ENCODE measurements around the gene ADM5.

The ADM5 gene

DNA sequence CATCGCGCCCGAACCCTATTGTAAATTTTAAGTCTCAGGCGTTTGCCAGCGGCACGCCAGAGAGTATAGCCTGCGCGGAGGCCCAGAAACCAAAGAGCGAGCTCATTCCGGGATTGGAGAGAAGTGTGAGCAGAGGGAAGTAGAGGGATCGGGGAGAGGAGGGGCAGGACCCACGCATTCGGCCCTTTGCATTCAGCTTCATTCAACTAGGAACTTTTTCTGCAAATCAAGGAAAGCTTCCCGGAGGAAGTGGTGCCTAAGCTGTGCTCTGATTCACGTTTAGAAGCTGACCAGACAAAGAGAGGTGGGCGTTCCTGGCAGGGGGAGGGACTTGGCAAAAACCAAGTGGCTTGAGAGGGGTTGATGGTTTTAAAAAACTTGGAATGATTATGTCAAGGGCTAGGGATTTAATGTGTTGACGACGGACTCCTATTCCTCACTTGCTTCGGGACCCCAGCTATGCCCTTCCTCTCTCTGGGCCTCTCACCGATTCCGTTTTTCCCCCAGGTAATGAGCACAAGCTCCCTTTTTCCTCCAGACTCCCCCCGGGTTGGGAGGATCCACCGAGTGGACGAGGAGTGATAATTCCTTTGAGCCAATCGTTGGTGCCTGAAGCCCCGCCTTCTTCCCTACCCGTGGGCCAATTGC, 13.1 kb upstream of the ADM5 start:
- Histone ChIP-seq H3K27ac (ENCODE audit: low read depth, low read length, severe bottlenecking) (peak overlapping the region; percentile 97), H3K9me3 (ENCODE audit: control insufficient read depth, low read length) (no peaks in the 10 kb centered on the region), H3K4me3 (ENCODE audit: extremely low read depth, insufficient read depth, low read length, poor library complexity, severe bottlenecking) (peak overlapping the region; percentile 94), H3K36me3 (ENCODE audit: control insufficient read depth, insufficient read depth, low read length) (peaks cover 26% of the 10 kb centered on the region), H3K4me1 (ENCODE audit: control insufficient read depth, insufficient read depth, low read length, poor library complexity, severe bottlenecking) (peaks cover 15% of the 10 kb centered on the region)
- 0% methylated on average over 17 to 22 of the region's 27 CpGs for WGBS, 2 experiments (ENCODE audit: insufficient coverage in 2 of 2)

DNA sequence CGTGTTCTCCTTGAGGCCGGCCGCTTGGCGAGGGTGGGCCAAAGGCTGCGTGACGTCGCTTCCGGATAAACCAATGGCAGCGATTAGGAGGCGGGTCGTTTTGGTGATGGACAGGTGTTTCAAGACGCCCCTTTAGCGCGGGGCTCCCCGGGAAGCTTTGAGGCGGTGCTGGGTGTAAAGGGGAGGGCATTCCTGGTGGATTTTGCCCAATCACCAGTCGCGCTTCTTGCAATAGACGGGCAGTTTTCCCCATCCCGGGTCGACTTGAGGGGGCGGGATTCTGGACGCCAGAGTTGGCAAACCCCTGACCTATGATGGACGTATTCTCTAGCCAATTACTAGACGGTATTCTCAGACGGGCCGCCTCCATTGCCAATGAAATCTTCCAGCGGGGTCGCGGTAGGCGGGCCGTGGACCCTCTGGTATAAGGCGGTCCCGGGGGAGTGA, 12.6 kb upstream of the ADM5 start:
- no peaks in the 10 kb centered on the region for H3K9me3 ChIP-seq (ENCODE audit: control insufficient read depth, low read length)
- peak overlapping the region; percentile 94 for H3K4me3 ChIP-seq (ENCODE audit: extremely low read depth, insufficient read depth, low read length, poor library complexity, severe bottlenecking)
- H3K4me1 ChIP-seq (ENCODE audit: control insufficient read depth, insufficient read depth, low read length, poor library complexity, severe bottlenecking) = peaks cover 15% of the 10 kb centered on the region
- H3K36me3 ChIP-seq (ENCODE audit: control insufficient read depth, insufficient read depth, low read length) = peaks cover 28% of the 10 kb centered on the region
- peak overlapping the region; percentile 97 for H3K27ac ChIP-seq (ENCODE audit: low read depth, low read length, severe bottlenecking)
- 0% methylated on average over 24 to 33 of the region's 34 CpGs for WGBS, 2 experiments (ENCODE audit: insufficient coverage in 2 of 2)

DNA sequence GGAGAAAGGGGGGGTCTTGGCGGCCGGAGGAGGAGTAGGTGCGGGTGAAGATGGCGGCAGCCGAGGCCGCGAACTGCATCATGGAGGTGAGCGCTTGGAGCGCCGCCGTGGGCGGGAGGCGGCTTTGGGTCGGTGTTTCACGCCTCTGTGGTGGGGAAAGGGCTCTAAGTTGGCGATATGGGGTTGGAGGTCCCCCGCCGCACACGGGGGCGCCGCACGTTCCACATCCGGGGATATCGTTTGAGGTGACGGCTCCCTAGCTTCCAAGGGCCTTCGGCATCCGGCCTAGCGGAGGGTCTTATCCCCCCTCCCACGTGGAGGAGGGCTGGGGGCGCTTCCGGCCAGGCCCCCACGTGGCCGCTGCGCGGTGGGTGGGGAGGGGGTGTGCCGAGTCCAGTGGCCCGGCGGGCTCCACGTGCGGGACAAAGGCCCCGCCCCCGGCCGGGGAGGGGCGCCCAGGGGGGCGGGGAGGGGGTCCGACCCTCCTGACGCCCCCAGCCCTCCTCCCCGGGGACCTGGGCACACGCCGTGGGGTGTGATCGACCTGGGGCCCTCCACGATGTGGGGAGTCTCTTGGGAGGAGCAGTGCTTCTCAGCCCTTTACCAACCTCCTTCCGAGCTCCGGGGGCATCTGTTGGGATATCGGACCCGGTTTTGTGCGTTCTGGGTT, 12.0 kb upstream of the ADM5 start, which contains the start of gene PRMT1:
PRMT1 (plus strand) TSS at position 41 of the 670 bp plus-strand sequence; CDS start at position 51, 10 bp downstream.
- H3K36me3 ChIP-seq (ENCODE audit: control insufficient read depth, insufficient read depth, low read length) = peaks cover 33% of the 10 kb centered on the region
- H3K4me3 ChIP-seq (ENCODE audit: extremely low read depth, insufficient read depth, low read length, poor library complexity, severe bottlenecking) = peak within 1 kb of the TSS; percentile 94
- H3K4me1 ChIP-seq (ENCODE audit: control insufficient read depth, insufficient read depth, low read length, poor library complexity, severe bottlenecking) = peaks cover 15% of the 10 kb centered on the region
- H3K27ac ChIP-seq (ENCODE audit: low read depth, low read length, severe bottlenecking) = peak within 1 kb of the TSS; percentile 97
- 0% methylated on average over 7 to 21 of the region's 57 CpGs for WGBS, 2 experiments (ENCODE audit: insufficient coverage in 2 of 2)
- no peaks in the 10 kb centered on the region for H3K9me3 ChIP-seq (ENCODE audit: control insufficient read depth, low read length)

DNA sequence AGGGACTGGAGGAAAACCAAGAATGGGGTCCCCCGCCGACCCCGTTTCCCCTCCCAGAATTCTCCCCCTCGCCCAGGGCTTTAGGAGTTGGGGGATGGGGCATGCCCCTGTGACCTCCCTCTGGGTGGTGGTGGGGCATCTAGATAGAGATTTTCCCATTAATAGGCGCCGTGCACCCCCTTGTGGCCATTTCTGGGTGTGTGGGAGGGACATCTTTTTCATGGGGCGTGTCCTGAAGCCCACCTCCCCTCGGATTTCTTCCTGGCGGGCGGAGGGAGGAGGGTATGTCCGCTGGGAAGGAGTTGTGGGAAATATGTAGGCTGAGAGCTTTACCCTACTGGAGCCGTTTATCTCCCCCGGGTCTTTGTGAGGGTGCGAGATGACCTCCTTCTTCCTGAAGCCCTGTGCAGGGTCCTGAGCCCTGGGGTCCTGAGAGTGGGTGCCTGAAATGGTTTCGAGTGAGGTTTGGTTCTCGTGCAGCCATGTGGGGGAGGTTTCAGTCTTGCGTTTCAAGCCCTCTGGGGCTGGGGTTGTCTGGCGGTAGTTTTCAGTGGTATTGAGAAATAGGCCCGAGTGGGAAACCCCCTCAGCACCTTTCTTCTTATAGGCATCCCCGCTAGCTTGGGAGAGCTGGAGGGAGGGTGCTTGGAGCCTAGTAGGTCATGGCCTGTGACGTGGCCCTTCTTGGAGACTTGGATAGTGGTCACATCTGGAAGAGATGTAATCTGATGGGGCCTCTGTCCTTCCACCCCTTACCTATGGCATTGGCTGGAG, 11.3 kb upstream of the ADM5 start:
- Histone ChIP-seq H3K4me3 (ENCODE audit: extremely low read depth, insufficient read depth, low read length, poor library complexity, severe bottlenecking) (peak overlapping the region; percentile 94), H3K4me1 (ENCODE audit: control insufficient read depth, insufficient read depth, low read length, poor library complexity, severe bottlenecking) (peaks cover 15% of the 10 kb centered on the region), H3K36me3 (ENCODE audit: control insufficient read depth, insufficient read depth, low read length) (peaks cover 34% of the 10 kb centered on the region), H3K27ac (ENCODE audit: low read depth, low read length, severe bottlenecking) (peak overlapping the region; percentile 95), H3K9me3 (ENCODE audit: control insufficient read depth, low read length) (no peaks in the 10 kb centered on the region)
- 8 to 11% methylated on average over 13 of the region's 21 CpGs for WGBS, 2 experiments (ENCODE audit: insufficient coverage in 2 of 2)

DNA sequence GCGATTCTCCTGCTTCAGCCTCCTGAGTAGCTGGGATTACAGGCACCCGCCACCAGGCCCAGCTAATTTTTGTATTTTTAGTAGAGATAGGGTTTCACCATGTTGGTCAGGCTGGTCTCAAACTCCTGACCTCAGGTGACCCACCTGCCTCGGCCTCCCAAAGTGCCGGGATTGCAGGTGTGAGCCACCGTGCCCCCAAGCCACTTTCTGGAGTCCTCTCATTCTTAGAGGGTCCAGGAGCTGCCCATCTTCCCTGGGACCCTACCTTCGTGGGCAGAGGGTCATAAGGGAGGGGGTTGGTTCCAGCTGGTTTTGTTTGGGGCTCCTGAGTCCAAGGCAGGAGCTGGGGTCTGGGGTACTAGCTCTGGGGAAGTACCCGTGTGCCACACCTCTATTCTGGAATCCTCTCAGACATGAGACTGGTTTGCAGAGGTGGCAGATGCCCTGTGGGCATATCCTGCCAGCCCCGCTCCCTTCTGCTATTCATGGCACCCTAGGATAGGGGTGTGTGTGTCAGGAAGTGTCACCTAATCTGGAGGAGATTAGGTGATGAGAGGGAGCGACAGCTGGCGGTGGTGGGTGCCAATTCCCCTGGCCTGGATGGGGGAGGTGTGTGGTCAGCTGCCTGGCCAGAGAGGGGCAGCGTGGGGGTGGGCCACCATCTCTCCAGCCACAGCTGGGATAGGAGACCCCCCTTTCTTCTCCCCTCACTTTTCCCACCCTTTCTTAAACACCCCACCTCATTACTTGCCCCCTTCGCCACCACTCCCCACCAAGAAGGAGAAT, 10.2 kb upstream of the ADM5 start:
- no peak overlapping the region for H3K27ac ChIP-seq (ENCODE audit: low read depth, low read length, severe bottlenecking)
- H3K4me1 ChIP-seq (ENCODE audit: control insufficient read depth, insufficient read depth, low read length, poor library complexity, severe bottlenecking) = peaks cover 15% of the 10 kb centered on the region
- peaks cover 34% of the 10 kb centered on the region for H3K36me3 ChIP-seq (ENCODE audit: control insufficient read depth, insufficient read depth, low read length)
- peak overlapping the region; percentile 14 for H3K4me3 ChIP-seq (ENCODE audit: extremely low read depth, insufficient read depth, low read length, poor library complexity, severe bottlenecking)
- H3K9me3 ChIP-seq (ENCODE audit: control insufficient read depth, low read length) = no peaks in the 10 kb centered on the region
- 78% methylated on average over 4 to 8 of the region's 12 CpGs for WGBS, 2 experiments (ENCODE audit: insufficient coverage in 2 of 2)

DNA sequence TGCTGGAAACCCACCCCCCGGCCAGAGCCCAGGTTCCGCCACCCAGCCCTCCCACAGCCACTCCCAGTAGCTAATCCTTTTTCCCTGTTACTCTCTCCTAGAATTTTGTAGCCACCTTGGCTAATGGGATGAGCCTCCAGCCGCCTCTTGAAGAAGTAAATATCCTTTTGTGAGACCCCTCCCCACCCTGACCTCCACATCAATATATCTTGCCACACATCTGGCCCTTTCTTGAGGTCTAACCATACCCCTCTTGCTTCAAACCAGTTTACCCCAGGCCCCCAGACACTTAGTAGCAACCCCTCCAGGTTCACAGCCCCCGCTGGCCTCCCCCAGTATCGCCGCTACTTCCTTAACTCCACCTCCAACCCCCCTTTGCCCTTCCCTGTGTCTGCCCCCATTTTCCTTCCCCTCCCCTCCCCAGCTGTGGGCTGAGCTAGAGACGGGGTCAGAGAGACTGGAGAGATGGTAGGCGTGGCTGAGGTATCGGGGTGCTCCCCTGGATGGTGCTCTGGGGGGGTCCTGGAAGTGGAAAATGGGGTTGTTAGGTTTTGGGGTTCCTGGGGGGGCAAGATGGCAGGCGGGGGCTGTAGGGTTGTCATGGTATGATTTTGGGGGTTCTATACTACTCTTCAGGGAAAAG, 9.5 kb upstream of the ADM5 start:
- H3K9me3 ChIP-seq (ENCODE audit: control insufficient read depth, low read length) = no peaks in the 10 kb centered on the region
- peak overlapping the region; percentile 14 for H3K4me3 ChIP-seq (ENCODE audit: extremely low read depth, insufficient read depth, low read length, poor library complexity, severe bottlenecking)
- peaks cover 15% of the 10 kb centered on the region for H3K4me1 ChIP-seq (ENCODE audit: control insufficient read depth, insufficient read depth, low read length, poor library complexity, severe bottlenecking)
- H3K36me3 ChIP-seq (ENCODE audit: control insufficient read depth, insufficient read depth, low read length) = peaks cover 41% of the 10 kb centered on the region
- WGBS, 2 experiments (ENCODE audit: insufficient coverage in 2 of 2) = 61 to 71% methylated on average over 4 to 5 of the region's 10 CpGs
- H3K27ac ChIP-seq (ENCODE audit: low read depth, low read length, severe bottlenecking) = peak overlapping the region; percentile 78

DNA sequence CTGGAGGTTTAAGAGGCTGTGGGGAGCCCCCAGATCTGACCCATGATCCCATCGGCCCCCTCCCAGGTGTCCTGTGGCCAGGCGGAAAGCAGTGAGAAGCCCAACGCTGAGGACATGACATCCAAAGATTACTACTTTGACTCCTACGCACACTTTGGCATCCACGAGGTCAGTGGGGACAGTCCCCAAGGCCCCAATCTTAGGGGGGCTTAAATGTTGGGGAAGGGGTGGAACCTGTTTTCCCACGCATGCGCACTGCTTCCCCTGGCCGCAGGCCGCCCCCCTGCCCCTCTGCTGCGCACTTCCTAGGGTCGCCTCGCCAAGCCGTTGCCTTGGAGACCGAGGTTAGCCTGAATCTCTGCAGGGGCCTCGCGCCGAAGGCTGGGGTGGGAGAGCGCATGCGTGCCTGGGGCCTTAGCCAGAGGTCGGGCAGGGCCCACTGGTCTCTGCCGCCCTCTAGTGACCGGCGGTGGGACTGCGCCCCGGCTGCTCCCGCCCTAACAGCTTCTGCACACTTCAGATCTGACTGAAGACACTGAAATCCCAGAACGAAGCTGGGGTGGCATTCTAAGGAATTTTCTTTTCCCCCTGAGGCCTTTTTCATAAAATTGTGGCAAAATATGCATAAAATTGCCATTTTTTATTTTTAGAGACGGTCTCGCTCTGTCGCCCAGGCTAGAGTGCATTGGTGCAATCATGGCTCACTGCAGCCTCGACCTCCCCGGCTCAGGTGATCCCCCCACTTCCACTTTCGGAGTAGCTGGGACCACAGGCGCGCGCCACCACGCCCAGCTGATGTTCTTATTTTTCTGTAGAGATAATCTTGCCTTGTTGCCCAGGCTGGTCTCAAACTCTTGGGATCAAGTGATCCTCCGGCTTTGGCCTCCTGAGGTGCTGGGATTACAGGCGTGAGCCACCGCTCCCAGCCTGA, 8.7 kb upstream of the ADM5 start:
- no peaks in the 10 kb centered on the region for H3K9me3 ChIP-seq (ENCODE audit: control insufficient read depth, low read length)
- H3K4me3 ChIP-seq (ENCODE audit: extremely low read depth, insufficient read depth, low read length, poor library complexity, severe bottlenecking) = peak overlapping the region; percentile 14
- H3K36me3 ChIP-seq (ENCODE audit: control insufficient read depth, insufficient read depth, low read length) = peaks cover 49% of the 10 kb centered on the region
- 36 to 39% methylated on average over 34 to 37 of the region's 40 CpGs for WGBS, 2 experiments (ENCODE audit: insufficient coverage in 2 of 2)
- H3K4me1 ChIP-seq (ENCODE audit: control insufficient read depth, insufficient read depth, low read length, poor library complexity, severe bottlenecking) = peaks cover 15% of the 10 kb centered on the region
- H3K27ac ChIP-seq (ENCODE audit: low read depth, low read length, severe bottlenecking) = peak overlapping the region; percentile 78

DNA sequence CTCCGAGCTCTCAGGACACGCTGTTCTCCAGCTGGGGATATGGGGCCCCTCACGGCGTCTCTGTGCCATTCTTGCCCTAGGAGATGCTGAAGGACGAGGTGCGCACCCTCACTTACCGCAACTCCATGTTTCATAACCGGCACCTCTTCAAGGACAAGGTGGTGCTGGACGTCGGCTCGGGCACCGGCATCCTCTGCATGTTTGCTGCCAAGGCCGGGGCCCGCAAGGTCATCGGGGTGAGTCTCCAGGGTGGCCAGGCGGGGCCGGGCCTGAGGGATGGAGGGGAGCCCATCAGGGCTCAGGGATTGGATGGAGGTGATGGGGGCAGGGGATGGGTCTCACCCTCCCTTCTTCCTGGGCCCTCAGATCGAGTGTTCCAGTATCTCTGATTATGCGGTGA, 7.6 kb upstream of the ADM5 start:
- no peaks in the 10 kb centered on the region for H3K9me3 ChIP-seq (ENCODE audit: control insufficient read depth, low read length)
- H3K36me3 ChIP-seq (ENCODE audit: control insufficient read depth, insufficient read depth, low read length) = peaks cover 57% of the 10 kb centered on the region
- 97 to 98% methylated on average over 17 to 19 of the region's 19 CpGs for WGBS, 2 experiments (ENCODE audit: insufficient coverage in 2 of 2)
- H3K27ac ChIP-seq (ENCODE audit: low read depth, low read length, severe bottlenecking) = no peak overlapping the region
- H3K4me3 ChIP-seq (ENCODE audit: extremely low read depth, insufficient read depth, low read length, poor library complexity, severe bottlenecking) = no peak overlapping the region
- peaks cover 15% of the 10 kb centered on the region for H3K4me1 ChIP-seq (ENCODE audit: control insufficient read depth, insufficient read depth, low read length, poor library complexity, severe bottlenecking)

DNA sequence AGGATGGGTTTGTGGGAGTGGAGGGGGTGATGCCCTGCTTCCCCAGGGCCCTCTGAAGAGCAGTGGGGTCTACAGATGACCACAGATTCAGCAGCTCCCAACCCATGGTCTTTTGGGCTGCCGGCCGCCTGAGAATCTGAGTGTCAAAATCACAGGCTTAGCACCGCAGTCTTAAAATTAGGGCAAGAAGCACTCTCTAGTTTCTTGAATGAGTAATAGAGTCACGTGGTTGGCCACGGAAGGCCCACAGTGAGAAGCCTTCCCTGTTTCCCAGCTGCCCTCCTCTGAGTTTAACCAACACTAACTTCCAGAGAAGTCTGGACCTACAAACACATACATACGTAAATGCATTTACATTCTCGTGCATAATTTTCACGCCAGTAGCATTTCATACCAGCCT, 7.1 kb upstream of the ADM5 start:
- Histone ChIP-seq H3K36me3 (ENCODE audit: control insufficient read depth, insufficient read depth, low read length) (peaks cover 61% of the 10 kb centered on the region), H3K9me3 (ENCODE audit: control insufficient read depth, low read length) (no peaks in the 10 kb centered on the region), H3K4me1 (ENCODE audit: control insufficient read depth, insufficient read depth, low read length, poor library complexity, severe bottlenecking) (peaks cover 15% of the 10 kb centered on the region), H3K27ac (ENCODE audit: low read depth, low read length, severe bottlenecking) (no peak overlapping the region), H3K4me3 (ENCODE audit: extremely low read depth, insufficient read depth, low read length, poor library complexity, severe bottlenecking) (no peak overlapping the region)
- WGBS, 2 experiments (ENCODE audit: insufficient coverage in 2 of 2) = 96% methylated on average over 5 to 8 of the region's 8 CpGs
